Measurements from ENCODE around the gene ITPK1.

- TF ChIP-seq, protein P1, sequence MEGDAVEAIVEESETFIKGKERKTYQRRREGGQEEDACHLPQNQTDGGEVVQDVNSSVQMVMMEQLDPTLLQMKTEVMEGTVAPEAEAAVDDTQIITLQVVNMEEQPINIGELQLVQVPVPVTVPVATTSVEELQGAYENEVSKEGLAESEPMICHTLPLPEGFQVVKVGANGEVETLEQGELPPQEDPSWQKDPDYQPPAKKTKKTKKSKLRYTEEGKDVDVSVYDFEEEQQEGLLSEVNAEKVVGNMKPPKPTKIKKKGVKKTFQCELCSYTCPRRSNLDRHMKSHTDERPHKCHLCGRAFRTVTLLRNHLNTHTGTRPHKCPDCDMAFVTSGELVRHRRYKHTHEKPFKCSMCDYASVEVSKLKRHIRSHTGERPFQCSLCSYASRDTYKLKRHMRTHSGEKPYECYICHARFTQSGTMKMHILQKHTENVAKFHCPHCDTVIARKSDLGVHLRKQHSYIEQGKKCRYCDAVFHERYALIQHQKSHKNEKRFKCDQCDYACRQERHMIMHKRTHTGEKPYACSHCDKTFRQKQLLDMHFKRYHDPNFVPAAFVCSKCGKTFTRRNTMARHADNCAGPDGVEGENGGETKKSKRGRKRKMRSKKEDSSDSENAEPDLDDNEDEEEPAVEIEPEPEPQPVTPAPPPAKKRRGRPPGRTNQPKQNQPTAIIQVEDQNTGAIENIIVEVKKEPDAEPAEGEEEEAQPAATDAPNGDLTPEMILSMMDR (IDR thresholded peaks at IDR 0.05) = no peak
- no peak for TF ChIP-seq POLR2A (IDR thresholded peaks at IDR 0.05)
Measured at GRCh38 chr14:92986254-92987147, 129.2 kb downstream of the ITPK1 start.
